NT2/D1 (cell line): ENCODE data around the gene C5AR2.

Source experiments
- SUZ12 ChIP-seq: IDR thresholded peaks from 2 replicates; pipeline ENCODE4 v1.6.1; 2011; ENCODE audit not compliant: insufficient read length, insufficient read depth; ENCODE audit errors: extremely low read depth
- YY1 ChIP-seq: IDR thresholded peaks from 2 replicates; pipeline ENCODE4 v1.6.1; 2011; ENCODE audit not compliant: insufficient read length, insufficient read depth
- ZNF274 ChIP-seq: IDR thresholded peaks from 2 replicates; pipeline ENCODE4 v1.6.1; 2011; ENCODE audit warnings: mild to moderate bottlenecking, low read depth, low read length

DNA sequence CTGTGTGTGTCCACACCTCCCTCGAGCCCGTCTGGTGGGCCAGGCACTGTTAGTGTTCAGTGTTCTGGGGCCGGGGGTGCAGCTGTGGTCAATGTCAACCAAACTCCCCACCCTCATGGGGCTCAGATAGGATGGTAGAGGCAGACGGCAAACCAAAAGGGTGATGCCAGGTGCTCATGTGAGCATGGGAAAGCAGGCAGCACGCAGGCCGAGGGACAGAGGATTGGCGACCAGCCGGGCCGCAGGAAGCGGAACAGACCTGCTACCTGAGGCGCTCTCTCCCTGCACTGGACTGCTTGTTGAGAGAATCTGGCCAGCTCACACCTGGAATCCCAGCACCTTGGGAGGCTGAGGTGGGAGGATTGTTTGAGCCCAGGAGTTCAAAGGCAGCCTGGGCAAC, 46.3 kb downstream of the C5AR2 start:
- TF ChIP-seq ZNF274 (no peak), SUZ12 (no peak), YY1 (no peak)
